Fibroblast of the aortic adventitia (primary cell): ENCODE measurements around the gene UNKL. TPM values are rescaled to one million over a fixed set of nuclear protein-coding genes. Genes with fewer than 3 reads are reported as not detected.

ENCODE experiments used
- DNase-seq: peaks from one replicate; pipeline ENCODE4 v3.0.0-alpha.2; 2010; ENCODE audit warnings: low read depth
- H3K4me3 ChIP-seq: 2 replicates; pipeline ENCODE4 v1.5.1; 2011; ENCODE audit warnings: low read depth, mild to moderate bottlenecking, control low read depth, low read length, moderate library complexity
- CTCF ChIP-seq: IDR thresholded peaks from 2 replicates; pipeline ENCODE4 v1.5.1; 2011; ENCODE audit warnings: mild to moderate bottlenecking, low read length, control low read depth, inconsistent platforms; ENCODE audit not compliant: insufficient read depth
- total RNA-seq: library from RNA; depleted of rRNA; stranded (reverse); fragments of >200 nt; gene quantifications from 2 replicates; pipeline ENCODE4 v1.2.3, GENCODE V29; 2012; ENCODE audit warnings: low replicate concordance

UNKL gene
- total RNA-seq, 1 donor: 11.5 TPM

- no peak for DNase-seq
- H3K4me3 ChIP-seq: no peak overlapping the region
- TF ChIP-seq CTCF: no peak
These were observed 88.7 kb downstream of the UNKL start for GRCh38 chr16:1325673-1326371.

GRCh38 chr16:1325261-1325660 is 89.2 kb downstream of the UNKL start:
- no peak for TF ChIP-seq CTCF
- no peak for DNase-seq
- H3K4me3 ChIP-seq: no peak overlapping the region

- H3K4me3 ChIP-seq: no peak overlapping the region
- no peak for DNase-seq
- no peak for TF ChIP-seq CTCF
These were observed 90.1 kb downstream of the UNKL start for GRCh38 chr16:1324286-1324826.

- no peak for TF ChIP-seq CTCF
- no peak overlapping the region for H3K4me3 ChIP-seq
- no peak for DNase-seq
These were observed 90.9 kb downstream of the UNKL start for GRCh38 chr16:1323296-1324239.

- TF ChIP-seq CTCF: no peak
- no peak for DNase-seq
- no peak overlapping the region for H3K4me3 ChIP-seq
These were observed 92.1 kb downstream of the UNKL start for GRCh38 chr16:1322407-1322806.

GRCh38 chr16:1320658-1321240 is 93.8 kb downstream of the UNKL start:
- no peak for TF ChIP-seq CTCF
- no peak for DNase-seq
- no peak overlapping the region for H3K4me3 ChIP-seq
